Skin epidermis (tissue), 12 donors: ENCODE measurements around the gene UGT1A6.
"Not testable (repeated sequence)": the region's sequence is repeated elsewhere in the genome, so short reads cannot be mapped to it uniquely, and the experiment has no call there.

Source experiments
- H3K27ac ChIP-seq, 21 experiments: fragments of 200-600 bp; sonication (generic) in 11 of 21; one replicate each; pipeline ENCODE4 v1.5.0; 2020; ENCODE audit warnings: mild to moderate bottlenecking in 3 of 21, inconsistent platforms in 2 of 21, moderate library complexity in 2 of 21
- H3K4me3 ChIP-seq, 7 experiments: fragments of 200-600 bp; sonication (generic) in 2 of 7; one replicate each; pipeline ENCODE4 v1.5.0; 2020; ENCODE audit warnings: inconsistent platforms in 2 of 7, mild to moderate bottlenecking in 2 of 7, moderate library complexity in 1 of 7

The UGT1A6 gene

DNA sequence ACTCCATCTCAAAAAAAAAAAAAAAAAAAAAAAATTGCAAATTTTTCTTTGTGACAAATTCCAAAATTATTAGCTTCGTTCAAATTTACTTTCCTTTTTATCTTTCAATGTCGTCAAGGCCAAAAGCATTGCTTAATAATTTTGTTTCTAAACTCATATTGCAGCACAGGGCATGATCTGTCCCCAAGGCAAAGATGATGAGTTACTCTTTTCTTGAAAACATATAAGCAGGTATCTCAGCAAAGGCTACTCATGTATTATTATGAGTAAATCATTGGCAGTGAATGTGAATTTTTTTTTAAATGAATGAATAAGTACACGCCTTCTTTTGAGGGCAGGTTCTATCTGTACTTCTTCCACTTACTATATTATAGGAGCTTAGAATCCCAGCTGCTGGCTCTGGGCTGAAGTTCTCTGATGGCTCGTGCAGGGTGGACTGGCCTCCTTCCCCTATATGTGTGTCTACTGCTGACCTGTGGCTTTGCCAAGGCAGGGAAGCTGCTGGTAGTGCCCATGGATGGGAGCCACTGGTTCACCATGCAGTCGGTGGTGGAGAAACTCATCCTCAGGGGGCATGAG lies 11.1 kb upstream of the UGT1A6 start, which contains the start of gene UGT1A7:
Gene UGT1A7 (plus strand): TSS at position 381 of the 579 bp plus-strand sequence. CDS start 37 bp downstream, at position 418.
- no peak within 1 kb of the TSS for H3K27ac ChIP-seq
- H3K4me3 ChIP-seq = peak within 1 kb of the TSS in 1 of 7 experiments; percentile 1

DNA sequence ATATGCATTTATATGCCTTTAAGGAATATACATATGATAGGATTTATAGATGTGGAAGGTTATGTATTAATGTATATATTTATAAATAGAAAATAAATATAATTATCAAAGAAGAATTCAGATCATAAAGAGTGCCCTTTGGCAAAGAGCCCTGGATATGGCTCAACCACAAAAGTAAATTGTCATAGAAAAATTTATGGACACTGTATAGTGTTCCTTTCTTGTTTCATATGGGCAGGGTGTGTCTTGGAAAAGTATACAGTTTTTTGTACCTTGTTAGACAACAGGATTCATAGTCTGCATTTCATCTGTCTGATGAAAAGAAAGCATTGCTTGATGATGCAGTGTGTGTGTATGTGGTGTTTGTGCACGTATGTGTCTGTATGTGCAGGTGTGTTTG lies 8.1 kb upstream of the UGT1A6 start:
- Histone ChIP-seq H3K27ac (no peak overlapping the region), H3K4me3 (no peak overlapping the region)

DNA sequence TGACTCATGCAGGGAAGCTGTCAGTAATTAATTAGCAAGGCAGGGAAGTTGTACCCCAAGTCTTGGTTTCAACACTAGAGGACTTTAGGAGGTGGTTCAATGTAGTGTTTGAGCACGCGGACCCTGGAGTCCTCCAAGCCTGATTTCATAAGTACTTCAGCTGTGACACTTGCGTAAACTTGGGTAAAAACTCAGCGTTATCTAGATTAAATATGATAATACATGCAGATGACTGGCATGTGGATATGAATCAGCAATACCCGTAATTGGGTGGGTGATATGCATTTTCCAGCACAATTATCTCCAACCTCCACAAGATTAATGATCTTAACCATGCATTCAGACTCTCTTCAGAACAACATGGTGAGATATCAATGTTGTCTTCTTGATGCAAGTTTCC lies 5.8 kb upstream of the UGT1A6 start:
- no peak overlapping the region for H3K27ac ChIP-seq

DNA sequence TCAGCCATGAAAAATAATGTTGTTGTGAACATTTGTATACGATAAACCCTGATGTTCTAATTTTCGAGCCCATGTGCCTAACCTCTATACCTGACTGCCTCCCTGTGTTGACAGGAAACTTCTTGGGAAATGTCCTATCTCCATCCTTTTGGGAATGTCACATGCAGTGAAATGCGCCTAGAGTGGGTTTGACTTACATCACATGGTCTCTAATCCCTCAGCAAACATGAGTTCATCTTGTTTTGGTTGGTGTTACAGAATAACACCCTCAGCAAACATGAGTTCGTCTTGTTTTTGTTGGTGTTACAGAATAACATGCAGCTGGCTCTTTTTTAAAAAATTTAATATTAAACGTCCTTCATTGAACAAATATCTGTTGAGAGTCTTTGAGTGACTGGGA lies 4.3 kb upstream of the UGT1A6 start:
- H3K4me3 ChIP-seq = no peak overlapping the region
- no peak overlapping the region for H3K27ac ChIP-seq

More for the DNA sequence above, 5.8 kb upstream of the UGT1A6 start:
- no peak overlapping the region for H3K4me3 ChIP-seq

DNA sequence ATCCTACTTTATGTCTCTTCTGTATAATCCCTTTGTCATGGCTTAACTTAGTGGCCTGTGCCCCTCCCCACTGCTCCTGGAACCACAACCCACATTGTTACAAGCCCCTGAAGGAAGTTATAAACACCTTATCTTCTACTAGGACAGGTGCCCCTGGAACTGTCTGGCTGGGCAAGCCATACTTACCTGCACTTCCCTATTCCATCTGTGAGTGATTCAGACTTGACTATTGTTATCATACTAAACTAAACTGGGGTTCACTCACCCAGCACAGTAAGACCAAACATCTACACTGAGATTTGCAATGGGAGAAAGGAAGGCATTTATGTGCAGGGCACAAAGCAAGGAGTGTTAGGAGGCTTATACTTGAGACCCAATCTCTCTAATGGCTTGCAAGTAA lies 3.7 kb upstream of the UGT1A6 start:
- no peak overlapping the region for H3K4me3 ChIP-seq
- no peak overlapping the region for H3K27ac ChIP-seq

DNA sequence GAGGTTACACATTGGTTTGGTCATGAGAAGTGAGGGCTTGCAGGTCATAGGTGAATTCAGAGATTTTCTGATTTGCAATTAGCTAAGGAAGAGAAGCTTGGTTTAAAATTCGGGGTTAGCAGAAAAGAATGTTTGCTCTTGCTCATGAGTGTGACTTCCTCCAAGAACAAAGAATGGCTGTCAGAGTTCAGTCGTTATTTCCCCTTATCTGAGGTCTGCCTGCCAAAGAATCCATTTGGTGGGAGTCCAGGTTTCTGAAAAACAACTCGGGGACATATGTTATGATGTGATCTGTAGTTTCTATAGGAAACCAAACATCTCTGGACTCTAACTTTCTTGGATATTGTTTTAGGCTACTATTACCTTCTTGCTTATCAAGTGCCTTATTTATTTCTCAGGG lies 3.2 kb upstream of the UGT1A6 start:
- Histone ChIP-seq H3K27ac (no peak overlapping the region), H3K4me3 (no peak overlapping the region)

DNA sequence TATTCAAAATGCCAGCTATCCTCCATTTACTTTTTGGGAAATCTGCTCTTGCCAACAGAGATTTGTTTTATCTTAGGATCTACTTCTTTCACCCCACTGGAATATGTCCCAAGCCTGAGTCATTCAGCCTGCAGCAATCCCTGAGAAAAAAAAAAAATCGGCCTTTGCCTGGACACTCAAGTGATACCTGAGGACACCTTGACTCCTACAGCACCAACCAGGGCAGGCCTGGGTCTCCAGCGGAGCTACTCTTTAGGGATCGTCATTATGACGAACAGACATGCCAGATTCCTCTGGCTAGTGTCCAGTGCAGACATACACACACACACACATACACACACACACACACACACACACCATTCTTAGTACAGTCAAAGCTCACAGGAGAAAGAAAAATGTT lies 2.2 kb upstream of the UGT1A6 start:
- Histone ChIP-seq H3K27ac (peak overlapping the region in 1 of 21 experiments; percentile 42), H3K4me3 (no peak overlapping the region)

DNA sequence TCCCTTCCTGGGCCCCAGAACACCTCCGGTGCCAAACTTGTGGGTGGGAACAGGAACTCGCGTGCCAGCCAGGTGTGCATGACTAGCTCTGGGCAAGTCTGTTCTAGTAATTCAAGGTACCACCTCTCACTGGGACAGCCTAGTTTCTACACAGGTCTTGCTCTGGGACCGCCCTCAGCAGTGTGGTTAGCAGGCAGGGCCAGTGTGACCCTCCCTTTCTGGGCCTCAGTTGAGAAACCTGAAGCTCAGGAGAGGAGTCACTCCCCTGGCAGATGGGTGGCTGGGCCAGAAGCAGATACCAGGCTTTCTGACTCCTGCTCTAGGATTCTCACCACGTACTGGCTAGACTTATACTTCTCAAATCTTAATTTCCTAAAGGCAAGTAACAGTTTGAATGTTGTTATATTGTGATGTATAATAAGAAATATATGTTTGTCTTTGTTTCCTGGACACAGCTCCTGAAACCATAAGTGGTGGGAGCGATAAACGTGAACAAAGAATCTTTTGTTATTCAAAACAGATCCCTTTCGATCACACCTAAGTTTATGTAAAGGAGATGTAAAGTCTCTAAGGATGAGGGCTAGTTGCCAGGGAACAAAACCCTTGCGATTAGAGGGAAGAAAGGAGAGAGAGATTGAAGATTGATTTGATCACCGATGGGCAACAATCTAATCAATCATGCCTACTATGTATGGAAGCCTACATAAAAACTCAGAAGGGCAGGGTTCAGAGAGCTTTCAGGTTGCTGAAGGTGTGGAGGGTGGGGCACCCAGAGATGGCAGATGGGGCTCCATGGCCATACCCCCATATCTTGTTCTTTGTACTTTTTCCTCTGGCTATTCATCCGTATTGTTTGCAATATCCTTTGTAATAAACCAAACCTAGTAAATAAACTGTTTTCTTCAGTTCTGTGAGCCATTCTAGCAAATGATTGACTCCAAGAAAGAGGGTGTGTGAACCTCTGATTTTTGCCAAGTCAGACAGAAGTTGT lies 952 bp upstream of the UGT1A6 start:
- H3K27ac ChIP-seq = peak overlapping the region in 14 of 21 experiments; percentile 8 to 81 (median 56)

DNA sequence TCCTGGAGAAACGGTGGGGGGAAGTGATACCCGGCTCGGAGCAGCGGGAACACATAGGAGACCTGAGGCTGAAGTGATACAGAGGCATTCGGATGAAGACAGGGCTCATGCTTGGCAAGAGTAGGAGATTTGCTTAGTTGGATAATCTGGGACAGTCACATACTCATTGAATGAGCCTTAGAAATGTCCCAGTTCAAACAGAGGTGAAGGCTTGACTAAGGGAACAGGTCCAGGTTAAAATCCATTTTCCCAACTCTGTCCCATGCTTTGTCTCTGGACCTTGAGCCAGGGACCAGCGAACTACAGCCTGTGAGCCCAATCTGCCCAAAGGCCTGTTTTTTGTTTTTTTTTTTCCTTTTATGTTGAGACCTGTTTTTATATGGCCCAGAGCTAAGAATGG lies 1.3 kb downstream of the UGT1A6 start:
- Histone ChIP-seq H3K27ac (peak overlapping the region in 1 of 21 experiments; percentile 6), H3K4me3 (no peak overlapping the region)

More for the DNA sequence above, 952 bp upstream of the UGT1A6 start:
- H3K4me3 ChIP-seq = peak overlapping the region in 4 of 7 experiments; percentile 6 to 34 (median 17)

DNA sequence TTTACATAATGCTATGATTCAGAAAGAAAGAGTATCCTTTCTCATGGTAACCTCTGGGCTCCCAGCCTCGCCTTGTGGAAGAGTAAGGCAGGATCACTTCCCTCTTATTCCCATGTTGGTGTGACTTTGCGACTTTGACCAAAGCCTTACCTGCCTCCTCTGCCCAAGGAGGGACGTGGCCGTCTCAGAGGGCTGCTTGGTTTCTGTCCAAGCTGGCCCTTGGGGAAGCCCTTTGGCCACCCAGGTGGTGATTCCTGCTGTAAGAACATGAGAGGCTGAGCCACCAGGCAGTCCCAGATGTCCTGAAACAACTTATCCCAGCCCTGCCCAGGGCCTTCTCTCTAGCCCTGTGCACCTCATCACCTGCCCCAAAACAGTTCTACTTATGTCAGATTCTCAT lies 6.0 kb downstream of the UGT1A6 start:
- Histone ChIP-seq H3K4me3 (no peak overlapping the region), H3K27ac (peak overlapping the region in 1 of 21 experiments; percentile 58)

DNA sequence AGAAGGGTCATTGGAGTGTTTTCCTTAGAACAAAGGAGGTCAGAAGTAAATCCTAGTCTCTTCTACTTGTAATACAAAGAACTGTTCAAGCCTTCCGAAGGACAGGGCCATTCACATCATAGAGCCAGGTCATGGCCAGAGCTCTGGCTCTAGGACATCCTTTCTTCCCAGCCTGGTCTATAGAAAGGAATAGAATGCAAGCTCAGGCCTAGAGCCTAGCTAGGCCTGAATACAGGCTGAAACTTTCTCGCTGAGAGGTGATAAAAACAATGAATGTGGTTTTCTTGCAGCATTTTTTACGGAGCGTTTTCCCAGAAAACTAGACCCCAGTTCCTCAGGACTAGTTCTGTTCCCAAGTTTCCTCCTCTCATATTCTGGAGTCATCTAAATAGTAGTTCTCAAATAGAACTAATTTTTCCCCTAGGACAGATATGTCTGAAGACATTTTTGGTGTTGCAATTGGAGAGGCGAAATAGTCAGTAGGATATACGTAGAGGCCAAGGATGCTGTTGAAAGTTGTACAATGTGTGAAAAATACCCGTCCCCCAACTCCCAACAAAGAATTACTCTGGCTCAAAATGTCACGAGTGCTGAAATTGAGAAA lies 6.8 kb downstream of the UGT1A6 start:
- H3K27ac ChIP-seq = peak overlapping the region in 6 of 21 experiments; percentile 10 to 59 (median 48)
- H3K4me3 ChIP-seq = no peak overlapping the region

DNA sequence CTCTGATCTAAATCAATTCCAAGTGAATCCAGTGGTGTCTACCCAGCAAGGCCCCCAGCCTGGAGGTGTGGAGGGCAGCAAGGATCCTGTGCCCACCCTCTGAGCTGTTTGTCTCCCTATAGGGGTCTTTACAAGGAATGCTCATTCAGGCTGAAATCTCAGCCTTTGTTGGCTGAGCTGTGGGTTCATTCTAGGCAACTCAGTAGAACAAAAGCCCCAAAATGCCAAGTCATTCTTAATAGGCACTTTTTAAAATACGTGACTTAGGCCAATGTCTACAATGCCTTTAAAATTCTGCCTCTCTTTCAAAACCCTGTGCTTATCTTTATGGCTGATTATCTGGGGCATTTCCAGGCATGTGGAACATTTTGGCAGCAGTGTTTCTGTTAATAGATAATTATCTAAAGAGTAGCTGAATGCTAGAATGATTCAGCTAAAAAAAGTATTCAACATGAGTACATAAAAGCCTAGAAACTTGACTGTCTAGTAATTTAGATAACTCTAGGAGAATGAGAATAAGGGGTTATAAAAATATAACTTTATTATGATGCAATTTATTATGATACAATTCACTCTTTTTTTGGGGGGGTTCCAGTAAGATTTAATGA lies 7.4 kb downstream of the UGT1A6 start:
- Histone ChIP-seq H3K4me3 (no peak overlapping the region), H3K27ac (peak overlapping the region in 6 of 21 experiments; percentile 10 to 59 (median 48))

DNA sequence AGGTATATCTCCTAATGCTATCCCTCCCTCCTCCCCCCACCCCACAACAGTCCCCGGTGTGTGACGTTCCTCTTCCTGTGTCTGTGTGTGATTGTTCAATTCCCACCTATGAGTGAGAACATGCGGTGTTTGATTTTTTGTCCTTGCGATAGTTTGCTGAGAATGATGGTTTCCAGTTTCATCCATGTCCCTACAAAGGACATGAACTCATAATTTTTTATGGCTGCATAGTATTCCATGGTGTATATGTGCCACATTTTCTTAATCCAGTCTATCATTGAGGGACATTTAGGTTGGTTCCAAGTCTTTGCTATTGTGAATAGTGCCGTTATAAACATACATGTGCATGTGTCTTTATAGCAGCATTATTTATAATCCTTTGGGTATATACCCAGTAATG lies 8.2 kb downstream of the UGT1A6 start:
- H3K27ac ChIP-seq = not testable (repeated sequence)

DNA sequence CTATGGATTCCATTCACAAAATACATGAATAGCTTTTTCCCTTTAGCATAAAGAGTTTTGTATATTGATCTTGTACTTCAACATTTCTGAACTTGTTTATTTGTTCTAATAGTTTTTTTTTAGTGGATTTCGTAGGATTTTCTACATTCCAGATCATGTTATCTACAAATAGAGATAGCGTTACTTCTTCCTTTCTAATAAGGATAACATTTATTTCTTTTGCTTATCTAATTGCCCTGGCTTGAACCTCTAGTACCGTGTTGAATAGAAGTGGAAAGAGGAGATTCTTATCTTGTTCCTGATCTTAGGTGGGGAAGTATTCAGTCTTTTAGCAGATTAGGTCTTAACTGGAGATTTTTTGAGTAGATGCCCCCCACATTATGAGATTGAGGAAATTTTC lies 9.5 kb downstream of the UGT1A6 start:
- H3K4me3 ChIP-seq = no peak overlapping the region
- H3K27ac ChIP-seq = no peak overlapping the region

More for the DNA sequence above, 8.2 kb downstream of the UGT1A6 start:
- H3K4me3 ChIP-seq = not testable (repeated sequence)

DNA sequence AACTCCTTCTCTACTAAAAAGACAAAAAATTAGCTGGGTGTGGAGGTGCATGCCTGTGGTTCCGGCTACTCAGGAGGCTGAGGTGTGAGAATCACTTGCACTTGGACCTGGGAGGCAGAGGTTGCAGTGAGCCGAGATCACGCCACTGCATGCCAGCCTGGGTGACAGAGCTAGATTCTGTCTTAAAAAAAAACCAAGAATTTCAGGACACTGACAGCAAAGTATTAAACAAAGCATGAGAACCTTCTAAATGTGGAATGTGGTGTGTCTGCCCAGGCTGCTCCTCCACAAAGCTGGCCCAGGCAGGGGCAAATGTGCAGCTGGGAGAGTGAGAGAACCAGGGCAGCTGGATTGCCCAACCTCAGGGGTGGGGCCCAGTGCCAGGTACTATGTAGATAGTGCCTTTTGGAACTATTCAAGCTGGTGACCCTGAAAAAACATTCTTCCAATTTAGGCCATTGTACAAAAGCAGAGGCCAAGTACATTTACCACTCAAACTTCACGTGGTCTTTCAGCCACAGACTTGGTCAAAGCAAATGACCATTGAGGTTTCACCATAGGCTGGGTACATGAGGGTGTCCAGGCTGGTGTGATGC lies 13.3 kb downstream of the UGT1A6 start:
- H3K27ac ChIP-seq = peak overlapping the region in 7 of 21 experiments; percentile 14 to 62 (median 46)

DNA sequence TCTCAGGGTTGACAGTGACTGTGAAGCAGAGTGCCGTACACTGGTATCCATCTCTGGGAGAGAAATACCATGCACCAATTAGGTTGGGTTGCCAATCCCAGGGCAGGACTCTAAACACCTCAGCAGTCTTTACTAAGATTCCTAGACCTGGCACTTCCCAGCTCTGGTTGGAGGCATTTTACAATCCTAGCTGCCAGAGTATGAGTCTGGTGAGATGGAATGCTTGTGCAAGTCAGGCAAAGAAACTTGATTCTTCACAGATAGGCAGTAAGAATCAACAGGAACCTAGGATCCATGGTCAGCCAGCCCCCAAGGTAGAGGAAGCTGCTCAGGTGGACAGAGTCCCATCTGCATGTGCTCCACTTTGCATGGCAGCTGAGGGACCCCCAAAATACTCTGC lies 14.0 kb downstream of the UGT1A6 start:
- H3K4me3 ChIP-seq = no peak overlapping the region
- H3K27ac ChIP-seq = peak overlapping the region in 2 of 21 experiments; percentile 46 to 62

More for the DNA sequence above, 13.3 kb downstream of the UGT1A6 start:
- no peak overlapping the region for H3K4me3 ChIP-seq

DNA sequence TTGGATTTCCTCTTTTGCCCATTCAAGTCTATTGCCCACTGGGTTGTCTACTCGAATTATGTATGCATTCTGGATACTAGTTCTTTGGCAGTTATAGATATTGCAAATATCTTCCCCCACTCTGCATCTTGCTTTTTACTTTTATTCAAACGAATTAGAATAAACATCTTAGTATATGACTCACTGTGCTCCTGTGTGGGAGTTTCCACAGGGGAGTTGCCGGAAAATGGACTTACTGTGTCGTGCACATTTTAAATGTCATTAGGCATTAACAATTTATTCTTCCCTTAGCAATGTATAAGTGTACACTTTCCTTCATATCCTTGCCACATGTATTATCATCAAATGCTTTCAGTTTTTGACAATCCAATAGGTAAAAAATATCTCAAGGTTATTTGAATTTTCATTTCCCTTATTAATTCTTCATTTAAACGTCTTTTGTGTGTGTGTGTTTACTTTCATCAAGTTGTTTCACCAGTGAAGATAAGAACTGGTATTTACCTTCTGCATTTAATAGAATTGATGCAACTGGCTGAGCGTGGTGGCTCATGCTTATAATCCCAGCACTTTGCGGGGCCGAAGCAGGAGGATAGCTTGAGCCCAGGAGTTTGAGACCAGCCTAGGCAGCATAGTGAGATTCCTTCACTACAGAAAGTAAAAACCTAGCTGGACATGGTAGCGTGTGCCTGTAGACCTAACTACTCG lies 15.4 kb downstream of the UGT1A6 start:
- Histone ChIP-seq H3K4me3 (no peak overlapping the region), H3K27ac (peak overlapping the region in 3 of 21 experiments; percentile 14 to 54 (median 47))

DNA sequence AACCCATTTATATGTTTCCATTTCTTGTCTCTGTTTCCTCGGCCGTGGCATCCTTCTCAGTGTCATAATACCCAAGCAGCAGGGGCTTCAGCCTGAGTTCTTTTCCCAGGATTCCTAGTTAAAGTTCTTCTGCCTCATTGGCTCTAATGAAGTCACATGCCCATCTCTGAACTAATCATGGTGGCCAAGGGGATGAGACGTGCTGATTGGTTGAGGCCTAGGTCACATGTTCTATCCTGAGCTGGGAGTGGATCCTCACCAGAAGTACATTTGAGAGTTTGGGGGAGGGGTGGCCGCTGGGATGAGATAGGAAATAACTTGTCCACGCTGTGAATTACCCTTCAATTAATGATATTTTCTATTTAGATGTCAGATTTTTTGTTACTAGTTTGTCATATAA lies 16.3 kb downstream of the UGT1A6 start:
- Histone ChIP-seq H3K4me3 (no peak overlapping the region), H3K27ac (peak overlapping the region in 3 of 21 experiments; percentile 14 to 47 (median 29))
